Measurements from ENCODE around the gene ARVCF.

GRCh38 chr22:20044495-20045151 lies 28.0 kb upstream of the ARVCF start:
- no peak for TF ChIP-seq CTCF (IDR thresholded peaks at IDR 0.05)
- TF ChIP-seq POLR2A (IDR thresholded peaks at IDR 0.05), result no peak
